Left ventricle myocardium inferior (tissue), 1 donor: ENCODE results near the gene PRPF4. TPM values are rescaled to one million over a fixed set of nuclear protein-coding genes. Genes with fewer than 3 reads are reported as not detected.

Experiments
- DNase-seq: peaks from one replicate; pipeline ENCODE4 v3.0.0-alpha.2; 2020
- H3K27ac ChIP-seq: fragments of 200-600 bp; replicated peaks from 2 replicates; pipeline ENCODE4 v1.8.0; 2021
- H3K27me3 ChIP-seq: fragments of 200-600 bp; 2 replicates; pipeline ENCODE4 v1.8.0; 2021; ENCODE audit warnings: low read depth
- H3K36me3 ChIP-seq: fragments of 200-600 bp; 2 replicates; pipeline ENCODE4 v1.8.0; 2021
- H3K4me1 ChIP-seq: fragments of 200-600 bp; 2 replicates; pipeline ENCODE4 v1.8.0; 2021
- H3K4me3 ChIP-seq: fragments of 200-600 bp; 2 replicates; pipeline ENCODE4 v1.8.0; 2021; ENCODE audit warnings: mild to moderate bottlenecking, moderate library complexity
- H3K9me3 ChIP-seq: fragments of 200-600 bp; replicated peaks from 2 replicates; pipeline ENCODE4 v1.8.0; 2021
- intact Hi-C: fragments of 100-400 bp; cut with micrococcal nuclease; formaldehyde crosslinking; loops from one replicate; pipeline ENCODE4 v1.11.0; 2022
- total RNA-seq: library from RNA; stranded (reverse); fragmentation: NEBNext Ultra II Directional; extraction: Animal tissue kit (Norgen Biotek cat#: 25700); gene quantifications from one replicate; pipeline ENCODE4 v1.2.1, GENCODE V29; 2021
- TF ChIP-seq, protein P1 (sequence below): fragments of 200-600 bp; IDR thresholded peaks from 2 replicates; pipeline ENCODE4 v1.8.0; 2021; ENCODE audit warnings: antibody characterized with exemption, mild to moderate bottlenecking, borderline replicate concordance
- donor health status: DM: no; HTN: yes; CAD: no; lungs with severe emphysema.

PRPF4 gene
- total RNA-seq, 1 donor from 2014 or later, result 11.2 TPM

DNA sequence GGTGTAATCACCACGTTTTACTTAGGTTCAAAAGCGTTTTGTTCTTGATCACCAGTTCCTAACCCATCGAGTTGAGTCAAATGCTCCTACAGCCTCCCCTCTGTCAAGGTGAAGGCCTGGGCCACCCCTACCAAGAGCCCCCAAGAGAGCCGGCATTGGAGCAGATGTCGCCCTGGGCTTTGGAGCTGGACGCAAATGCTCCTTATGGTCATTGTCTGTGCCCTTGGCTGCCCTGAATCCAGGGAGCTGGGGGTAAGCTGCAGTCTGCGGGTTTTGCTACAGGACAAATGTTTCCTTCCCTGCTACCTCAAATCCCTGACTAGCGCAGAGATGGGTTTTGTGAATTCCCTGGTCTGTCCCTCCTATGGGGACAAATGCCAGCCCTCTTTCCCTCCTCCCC, 22.9 kb downstream of the PRPF4 start:
- intact Hi-C loops, result no loop called here
- TF ChIP-seq, protein P1, sequence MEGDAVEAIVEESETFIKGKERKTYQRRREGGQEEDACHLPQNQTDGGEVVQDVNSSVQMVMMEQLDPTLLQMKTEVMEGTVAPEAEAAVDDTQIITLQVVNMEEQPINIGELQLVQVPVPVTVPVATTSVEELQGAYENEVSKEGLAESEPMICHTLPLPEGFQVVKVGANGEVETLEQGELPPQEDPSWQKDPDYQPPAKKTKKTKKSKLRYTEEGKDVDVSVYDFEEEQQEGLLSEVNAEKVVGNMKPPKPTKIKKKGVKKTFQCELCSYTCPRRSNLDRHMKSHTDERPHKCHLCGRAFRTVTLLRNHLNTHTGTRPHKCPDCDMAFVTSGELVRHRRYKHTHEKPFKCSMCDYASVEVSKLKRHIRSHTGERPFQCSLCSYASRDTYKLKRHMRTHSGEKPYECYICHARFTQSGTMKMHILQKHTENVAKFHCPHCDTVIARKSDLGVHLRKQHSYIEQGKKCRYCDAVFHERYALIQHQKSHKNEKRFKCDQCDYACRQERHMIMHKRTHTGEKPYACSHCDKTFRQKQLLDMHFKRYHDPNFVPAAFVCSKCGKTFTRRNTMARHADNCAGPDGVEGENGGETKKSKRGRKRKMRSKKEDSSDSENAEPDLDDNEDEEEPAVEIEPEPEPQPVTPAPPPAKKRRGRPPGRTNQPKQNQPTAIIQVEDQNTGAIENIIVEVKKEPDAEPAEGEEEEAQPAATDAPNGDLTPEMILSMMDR, result no peak
- Histone ChIP-seq H3K36me3 (peaks cover 7% of the 10 kb centered on the region), H3K4me1 (no peaks in the 10 kb centered on the region), H3K9me3 (no peaks in the 10 kb centered on the region), H3K27me3 (no peaks in the 10 kb centered on the region), H3K4me3 (no peak overlapping the region), H3K27ac (no peak overlapping the region)
- no peak for DNase-seq

DNA sequence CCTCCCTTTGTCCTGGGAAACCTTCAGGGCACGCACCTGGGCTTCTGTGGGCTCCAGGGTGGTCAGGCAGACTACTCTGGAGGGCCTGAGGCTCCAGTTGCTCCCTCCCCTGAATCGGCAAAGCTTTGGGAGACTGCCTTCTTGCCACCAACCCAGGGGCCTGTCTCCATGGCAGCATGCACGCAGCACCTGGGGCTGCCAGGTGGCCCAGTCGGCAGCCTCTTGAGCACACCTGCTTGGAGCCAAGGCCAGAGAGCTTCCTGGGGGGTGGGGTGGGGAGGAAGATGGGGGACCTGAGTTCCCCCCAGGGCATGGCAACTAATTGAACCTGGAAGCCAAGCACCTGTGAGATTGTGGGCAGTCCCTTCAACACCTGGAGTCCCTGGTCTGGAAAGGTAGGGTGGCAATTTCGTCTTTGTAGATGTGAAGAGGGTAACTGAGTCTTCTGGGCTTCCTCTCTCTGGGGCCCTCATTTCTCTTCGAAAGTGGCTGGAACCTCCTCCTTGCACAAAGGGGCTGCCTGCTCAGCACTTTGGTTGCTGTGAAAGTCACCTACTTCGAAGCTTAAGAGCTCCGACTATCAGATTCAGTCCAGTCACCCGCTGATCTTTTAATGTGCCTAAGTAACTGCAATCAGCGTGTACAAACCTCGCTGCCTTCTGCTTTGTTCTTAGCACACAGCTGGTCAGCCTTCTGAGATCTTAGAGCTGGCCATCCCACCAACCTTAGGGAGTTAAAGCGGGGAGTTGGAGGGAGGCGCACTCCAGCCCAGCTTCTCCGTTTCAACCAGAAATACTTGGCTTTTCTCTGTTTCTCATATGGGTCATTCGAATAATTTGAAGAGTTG, 23.7 kb downstream of the PRPF4 start:
- Histone ChIP-seq H3K4me3 (no peak overlapping the region), H3K36me3 (no peaks in the 10 kb centered on the region), H3K27ac (no peak overlapping the region), H3K9me3 (no peaks in the 10 kb centered on the region), H3K27me3 (no peaks in the 10 kb centered on the region), H3K4me1 (no peaks in the 10 kb centered on the region)
- no peak for DNase-seq
- intact Hi-C loops, result no loop called here
- TF ChIP-seq, protein P1, result no peak

DNA sequence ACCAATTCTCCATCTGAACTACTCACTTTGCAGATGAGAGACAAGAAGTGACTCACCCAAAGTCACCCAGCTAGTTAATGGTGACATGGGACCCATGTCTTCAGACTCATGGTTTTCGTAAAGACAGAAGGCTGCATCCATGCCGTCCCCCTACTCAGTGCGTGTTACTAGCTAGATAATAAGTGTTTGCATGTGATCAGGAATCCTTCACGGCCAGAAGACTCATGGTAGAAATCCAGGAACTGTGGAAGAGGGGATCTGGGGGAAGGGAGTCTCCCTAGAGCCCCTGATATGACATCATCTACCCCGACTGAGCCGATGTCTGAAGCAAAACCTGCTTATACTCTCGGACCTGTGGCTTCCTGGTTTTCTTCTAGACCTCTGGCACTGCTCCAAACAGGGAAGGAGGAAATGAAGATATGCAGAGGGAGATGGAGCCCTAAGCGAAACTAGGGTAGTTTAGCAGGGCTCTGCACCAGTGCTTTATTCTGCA, 24.4 kb downstream of the PRPF4 start:
- Histone ChIP-seq H3K27me3 (no peaks in the 10 kb centered on the region), H3K36me3 (no peaks in the 10 kb centered on the region), H3K9me3 (no peaks in the 10 kb centered on the region), H3K4me1 (no peaks in the 10 kb centered on the region), H3K27ac (no peak overlapping the region), H3K4me3 (no peak overlapping the region)
- TF ChIP-seq, protein P1, result no peak
- intact Hi-C loops, result no loop called here
- DNase-seq, result no peak

DNA sequence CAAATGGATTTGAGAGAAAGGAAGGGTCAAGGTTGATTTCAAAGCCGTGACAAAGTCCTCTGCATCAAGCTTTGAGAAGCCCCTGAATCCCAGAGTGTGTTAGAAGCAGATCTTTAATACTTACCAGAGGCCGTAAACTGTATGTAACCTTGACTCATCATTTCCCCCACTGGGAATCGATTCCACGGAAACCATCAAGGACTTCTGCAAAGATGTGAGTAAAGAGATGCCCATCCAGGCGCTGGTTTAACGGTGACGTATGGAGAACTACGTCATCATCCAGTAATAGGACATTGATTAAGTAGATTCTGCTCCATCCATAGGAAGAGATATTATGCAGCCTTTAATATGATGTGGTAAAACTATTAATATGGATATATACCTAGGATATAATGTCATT, 26.1 kb downstream of the PRPF4 start:
- Histone ChIP-seq H3K27ac (no peak overlapping the region), H3K4me3 (no peak overlapping the region), H3K9me3 (no peaks in the 10 kb centered on the region), H3K27me3 (no peaks in the 10 kb centered on the region), H3K36me3 (no peaks in the 10 kb centered on the region), H3K4me1 (no peaks in the 10 kb centered on the region)
- TF ChIP-seq, protein P1, result no peak
- intact Hi-C loops, result no loop called here
- DNase-seq, result no peak

DNA sequence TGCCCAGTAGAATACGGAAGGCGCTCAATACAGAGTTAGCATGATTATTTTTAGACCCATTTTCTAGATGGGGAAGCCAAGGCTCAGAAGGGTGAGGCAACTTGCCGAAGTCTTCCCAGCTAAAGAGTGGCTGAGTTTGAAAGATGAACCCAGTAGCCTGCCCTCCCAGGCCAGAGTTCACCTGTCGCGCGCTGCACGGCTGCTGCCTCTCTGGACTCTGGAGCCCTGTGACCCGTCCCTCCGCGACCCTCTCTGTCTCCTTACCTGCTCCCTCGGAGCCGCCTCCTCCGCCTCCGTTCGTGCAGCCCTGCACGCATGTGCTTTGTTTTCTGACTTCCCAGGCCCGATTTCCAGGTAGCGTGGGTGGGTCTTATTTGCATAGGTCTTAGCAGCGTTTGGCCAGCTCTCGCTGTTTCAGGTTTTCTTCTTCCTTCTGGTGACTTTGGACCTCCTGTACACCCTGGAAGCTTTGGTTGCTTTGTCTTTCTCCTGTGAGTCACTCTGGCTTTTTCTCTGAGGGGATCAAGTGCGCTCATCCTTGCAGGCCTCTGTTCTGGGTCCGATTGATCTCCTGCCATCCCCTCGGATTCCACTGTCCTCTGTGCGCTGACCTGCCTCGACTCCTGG, 27.4 kb downstream of the PRPF4 start, which contains the start of gene RNF183:
Gene RNF183 (minus strand): TSS at position 585 of the 627 bp plus-strand sequence. CDS start 5,192 bp downstream, outside the sequence.
- H3K4me1 ChIP-seq, result no peaks in the 10 kb centered on the region
- H3K9me3 ChIP-seq, result no peaks in the 10 kb centered on the region
- no peak for DNase-seq
- H3K4me3 ChIP-seq, result no peak within 1 kb of the TSS
- TF ChIP-seq, protein P1, result no peak
- no peak within 1 kb of the TSS for H3K27ac ChIP-seq
- no peaks in the 10 kb centered on the region for H3K27me3 ChIP-seq
- no peaks in the 10 kb centered on the region for H3K36me3 ChIP-seq
- intact Hi-C loops, result no loop called here
